Endothelial cell of umbilical vein (primary cell): Measurements from ENCODE around the gene NCOA3. TPM values are rescaled to one million over a fixed set of nuclear protein-coding genes. Genes with fewer than 3 reads are reported as not detected.

ENCODE experiments used
- BruUV-seq: library from RNA; stranded (reverse); fragments of 400-500 nt; replicated peaks from 2 replicates; lab custom pipeline; 2021; lab: Mats Ljungman, UMichigan
- CTCF ChIA-PET: fragments of 300-600, 350-600 bp; sonication (Branson Sonifier 250); formaldehyde crosslinking; loops from one replicate; lab custom pipeline; 2021; ENCODE audit warnings: antibody characterized with exemption, inconsistent platforms; lab: Charles Lee
- POLR2A ChIA-PET: fragments of 300-600, 350-600 bp; sonication (Branson Sonifier 250); formaldehyde crosslinking; loops from one replicate; lab custom pipeline; 2021; ENCODE audit warnings: antibody characterized with exemption, inconsistent platforms; lab: Charles Lee
- DNase-seq: peaks from one replicate; pipeline ENCODE4 v3.0.0-alpha.2; 2011; ENCODE audit warnings: low read depth, low spot score
- FAIRE-seq: peaks from 2 replicates; lab custom pipeline; 2011; peaks lifted over from hg19 to GRCh38; lab: Jason Lieb, UNC
- H2AFZ ChIP-seq: 2 replicates; pipeline ENCODE4 v1.6.0; 2012; ENCODE audit warnings: low read depth, low read length, control low read depth, inconsistent platforms
- H3K27ac ChIP-seq: 2 replicates; pipeline ENCODE4 v1.5.1; 2011; ENCODE audit warnings: low read depth, mild to moderate bottlenecking, control low read depth, low read length, moderate library complexity; ENCODE audit not compliant: insufficient read depth
- H3K27me3 ChIP-seq, 2 experiments: 2 replicates each; pipeline versions ENCODE4 v1.6.0 to v1.6.1; 2011; ENCODE audit warnings: low read length in 2 of 2, mixed read lengths in 1 of 2; ENCODE audit not compliant: control insufficient read depth in 2 of 2, insufficient read depth in 2 of 2
- H3K36me3 ChIP-seq, 2 experiments: 2 replicates in 1 of 2; 3 replicates in 1 of 2; pipeline ENCODE4 v1.5.1; 2011; ENCODE audit warnings: low read length in 2 of 2, mild to moderate bottlenecking in 1 of 2, moderate library complexity in 1 of 2; ENCODE audit not compliant: control insufficient read depth in 2 of 2, insufficient read depth in 2 of 2; ENCODE audit errors: extremely low read depth in 1 of 2
- H3K4me1 ChIP-seq: 3 replicates; pipeline ENCODE4 v1.5.1; 2011; ENCODE audit warnings: mild to moderate bottlenecking, low read length; ENCODE audit not compliant: control insufficient read depth, insufficient read depth; ENCODE audit errors: extremely low read depth
- H3K4me2 ChIP-seq: 2 replicates; pipeline ENCODE4 v1.6.1; 2011; ENCODE audit warnings: low read length, control low read depth, mixed read lengths; ENCODE audit not compliant: insufficient read depth
- H3K4me3 ChIP-seq, 3 experiments: fragments of 200-600 bp in 1 of 3; sonication (generic), shearing (Covaris generic) in 1 of 3; replicated peaks in 1 of 3; 2 replicates each; pipeline ENCODE4 v1.5.1; 2011 to 2016; ENCODE audit warnings: control low read depth in 3 of 3, low read length in 3 of 3, mild to moderate bottlenecking in 2 of 3, inconsistent platforms in 1 of 3, low read depth in 1 of 3, moderate library complexity in 1 of 3; ENCODE audit not compliant: insufficient read depth in 1 of 3
- H3K79me2 ChIP-seq: 2 replicates; pipeline ENCODE4 v1.6.0; 2012; ENCODE audit warnings: low read length, inconsistent platforms; ENCODE audit not compliant: control insufficient read depth, insufficient read depth
- H3K9ac ChIP-seq: replicated peaks from 2 replicates; pipeline ENCODE3; 2011; ENCODE audit warnings: low read length, control low read depth; ENCODE audit not compliant: insufficient read depth; ENCODE audit errors: extremely low read depth
- H3K9me1 ChIP-seq: replicated peaks from 3 replicates; pipeline ENCODE4 v1.6.0; 2011; ENCODE audit warnings: mild to moderate bottlenecking, low read length; ENCODE audit not compliant: control insufficient read depth, insufficient read depth; ENCODE audit errors: extremely low read depth
- H3K9me3 ChIP-seq: replicated peaks from 2 replicates; pipeline ENCODE4 v1.5.1; 2012; ENCODE audit warnings: low read length, inconsistent platforms; ENCODE audit not compliant: control insufficient read depth, insufficient read depth
- H4K20me1 ChIP-seq: replicated peaks from 2 replicates; pipeline ENCODE3; 2011; ENCODE audit warnings: mild to moderate bottlenecking, low read length; ENCODE audit not compliant: control insufficient read depth, insufficient read depth; ENCODE audit errors: extremely low read depth
- CTCF ChIP-seq, 2 donors: IDR thresholded peaks; 1 replicate in 1 of 2; 2 replicates in 1 of 2; pipeline ENCODE4 v1.5.1; 2011; ENCODE audit warnings: low read length in 2 of 2, mild to moderate bottlenecking in 2 of 2, moderate library complexity in 2 of 2, control low read depth in 1 of 2, inconsistent platforms in 1 of 2, low read depth in 1 of 2; ENCODE audit not compliant: insufficient read depth in 1 of 2; ENCODE audit errors: extremely low read depth in 1 of 2
- EZH2 ChIP-seq: IDR thresholded peaks from 2 replicates; pipeline ENCODE4 v1.6.1; 2012; ENCODE audit warnings: borderline replicate concordance, low read depth, mild to moderate bottlenecking, moderate library complexity, low read length, inconsistent platforms; ENCODE audit not compliant: severe bottlenecking
- FOS ChIP-seq: IDR thresholded peaks from 2 replicates; pipeline ENCODE4 v1.6.1; 2011; ENCODE audit warnings: mild to moderate bottlenecking, low read length, moderate library complexity, borderline replicate concordance; ENCODE audit not compliant: insufficient read depth
- GATA2 ChIP-seq: IDR thresholded peaks from 2 replicates; pipeline ENCODE4 v1.7.0; 2011; ENCODE audit warnings: low read depth, mild to moderate bottlenecking, moderate library complexity, mixed read lengths, low read length; ENCODE audit not compliant: insufficient read length, insufficient read depth
- JUN ChIP-seq: IDR thresholded peaks from 2 replicates; pipeline ENCODE4 v1.6.1; 2011; ENCODE audit warnings: borderline replicate concordance, low read depth; ENCODE audit not compliant: insufficient read length, insufficient read depth
- MAX ChIP-seq: IDR thresholded peaks from 2 replicates; pipeline ENCODE4 v1.6.1; 2011; ENCODE audit not compliant: insufficient read depth, insufficient read length
- MYC ChIP-seq: IDR thresholded peaks from one replicate; pipeline ENCODE4 v1.6.1; 2011; ENCODE audit warnings: mild to moderate bottlenecking, low read depth, low read length
- POLR2A ChIP-seq: IDR thresholded peaks from 2 replicates; pipeline ENCODE4 v1.6.1; 2012; ENCODE audit warnings: low read depth, mild to moderate bottlenecking, control low read depth, low read length
- POLR2AphosphoS5 ChIP-seq: IDR thresholded peaks from 2 replicates; pipeline ENCODE4 v1.6.1; 2012; ENCODE audit warnings: low read depth, mild to moderate bottlenecking, control low read depth, low read length, moderate library complexity; ENCODE audit not compliant: insufficient read depth
- dilution Hi-C: fragments of 300-500 bp; cut with MboI; formaldehyde crosslinking; loops from one replicate; pipeline ENCODE4 v1.15.0; 2019; ENCODE audit warnings: low sequenced_read_pairs; ENCODE audit not compliant: extremely low pct_ligation_motif_present
- intact Hi-C: fragments of 100-400 bp; cut with micrococcal nuclease; formaldehyde crosslinking; loops from one replicate; pipeline ENCODE4 v1.10.0; 2022
- polyA plus RNA-seq, 4 experiments: library from polyadenylated mRNA; depleted of rRNA in 3 of 4; stranded (reverse) in 3 of 4; unstranded in 1 of 4; fragments of >200 nt; gene quantifications; 2 replicates each; pipeline versions ENCODE4 v1.2.1 to v1.2.3, GENCODE V29; 2011 to 2012; ENCODE audit warnings: missing spikeins in 1 of 4
- total RNA-seq: library from RNA; stranded (reverse); gene quantifications from 2 replicates; pipeline ENCODE4 v1.2.3, GENCODE V29; 2021

The NCOA3 gene
- total and polyA plus RNA-seq, 2 donors (not counting 3 experiments of a cell fraction or from before 2014, with no cell fraction given): 12.0 to 35.6 TPM

- H4K20me1 ChIP-seq: peaks cover 3% of the 10 kb centered on the region
- intact Hi-C loops: no loop called here
- no peaks in the 10 kb centered on the region for H3K36me3 ChIP-seq
- TF ChIP-seq MAX (no peak), MYC (no peak), CTCF (IDR thresholded peaks at IDR 0.05; ENCODE audit: extremely low read depth in 1 of 2, insufficient read depth in 1 of 2, low read depth in 1 of 2, low read length in 2 of 2) (no peak), POLR2AphosphoS5 (no peak), EZH2 (no peak), POLR2A (no peak), FOS (no peak), JUN (no peak), GATA2 (no peak)
- ChIA-PET POLR2A (no interaction called here), CTCF (interaction anchor here (1.2 to 1.6 kb wide), 3 partner anchors 31 to 87 kb away, joined by 3 to 6 read pairs (median 3); no protein-coding TSS in a partner anchor)
- no peaks in the 10 kb centered on the region for H3K4me1 ChIP-seq
- no peak overlapping the region for H3K27ac ChIP-seq
- no peaks in the 10 kb centered on the region for H3K9me3 ChIP-seq
- BruUV-seq: no TSS peak
- H3K4me2 ChIP-seq: no peak overlapping the region
- peaks cover 46% of the 10 kb centered on the region for H3K79me2 ChIP-seq
- dilution Hi-C loops: no loop called here
- DNase-seq (no peak), FAIRE-seq (no peak)
- no peaks in the 10 kb centered on the region for H3K9me1 ChIP-seq
- no peak overlapping the region for H2AFZ ChIP-seq
- no peak overlapping the region for H3K4me3 ChIP-seq
- no peak overlapping the region for H3K9ac ChIP-seq
- no peaks in the 10 kb centered on the region for H3K27me3 ChIP-seq
Measured at GRCh38 chr20:47534405-47534804, 32.7 kb downstream of the NCOA3 start.
